Calu3 (cell line): Measurements from ENCODE around the gene MGAM2. TPM values are rescaled to one million over a fixed set of nuclear protein-coding genes. Genes with fewer than 3 reads are reported as not detected.

Source experiments
- BruUV-seq: library from RNA; stranded (reverse); fragments of 400-500 nt; replicated peaks from 2 replicates; lab custom pipeline; 2021; lab: Mats Ljungman, UMichigan
- CTCF ChIA-PET: fragments of 300-600 bp; sonication (Branson Sonifier 250); formaldehyde crosslinking; loops from one replicate; lab custom pipeline; 2022; ENCODE audit warnings: antibody characterized with exemption; lab: Charles Lee
- DNase-seq: peaks from one replicate; pipeline ENCODE4 v3.0.0; 2022
- H3K27ac Mint-ChIP-seq: one replicate; pipeline ENCODE4 v1.8.0; 2022; ENCODE audit warnings: mixed read lengths; ENCODE audit not compliant: unreplicated experiment
- H3K27me3 Mint-ChIP-seq: one replicate; pipeline ENCODE4 v1.8.0; 2022; ENCODE audit warnings: mixed read lengths; ENCODE audit not compliant: unreplicated experiment
- H3K36me3 Mint-ChIP-seq: one replicate; pipeline ENCODE4 v1.8.0; 2022; ENCODE audit warnings: mild to moderate bottlenecking, moderate library complexity, mixed read lengths; ENCODE audit not compliant: insufficient read depth, unreplicated experiment
- H3K4me1 Mint-ChIP-seq: one replicate; pipeline ENCODE4 v1.8.0; 2022; ENCODE audit warnings: mild to moderate bottlenecking, low read depth, mixed read lengths; ENCODE audit not compliant: unreplicated experiment
- H3K4me3 Mint-ChIP-seq: one replicate; pipeline ENCODE4 v1.8.0; 2022; ENCODE audit warnings: mild to moderate bottlenecking, low read depth, moderate library complexity, mixed read lengths; ENCODE audit not compliant: unreplicated experiment
- H3K9me3 Mint-ChIP-seq: one replicate; pipeline ENCODE4 v1.8.0; 2022; ENCODE audit warnings: low read depth, mixed read lengths; ENCODE audit not compliant: unreplicated experiment
- intact Hi-C: fragments of 100-400 bp; cut with micrococcal nuclease; formaldehyde crosslinking; loops from one replicate; pipeline ENCODE4 v1.10.0; 2022; ENCODE audit not compliant: unreplicated experiment
- total RNA-seq: library from RNA; stranded (reverse); gene quantifications from 2 replicates; pipeline ENCODE4 v1.2.3, GENCODE V29; 2022
- TF ChIP-seq, protein P1 (sequence below): fragments of 200-600 bp; IDR thresholded peaks from one replicate; pipeline ENCODE4 v1.8.0; 2022; ENCODE audit warnings: antibody characterized with exemption; ENCODE audit not compliant: unreplicated experiment

MGAM2 gene
- total RNA-seq, 1 experiment from 2014 or later = 124 TPM

- DNase-seq = peak; percentile 7
- Mint-ChIP-seq H3K36me3 (peaks cover 39% of the 10 kb centered on the region), H3K27me3 (no peaks in the 10 kb centered on the region), H3K4me1 (peaks cover 33% of the 10 kb centered on the region), H3K27ac (peak overlapping the region; percentile 75), H3K4me3 (peak overlapping the region; percentile 25), H3K9me3 (peaks cover 6% of the 10 kb centered on the region)
- intact Hi-C loops = no loop called here
- TF ChIP-seq, protein P1, sequence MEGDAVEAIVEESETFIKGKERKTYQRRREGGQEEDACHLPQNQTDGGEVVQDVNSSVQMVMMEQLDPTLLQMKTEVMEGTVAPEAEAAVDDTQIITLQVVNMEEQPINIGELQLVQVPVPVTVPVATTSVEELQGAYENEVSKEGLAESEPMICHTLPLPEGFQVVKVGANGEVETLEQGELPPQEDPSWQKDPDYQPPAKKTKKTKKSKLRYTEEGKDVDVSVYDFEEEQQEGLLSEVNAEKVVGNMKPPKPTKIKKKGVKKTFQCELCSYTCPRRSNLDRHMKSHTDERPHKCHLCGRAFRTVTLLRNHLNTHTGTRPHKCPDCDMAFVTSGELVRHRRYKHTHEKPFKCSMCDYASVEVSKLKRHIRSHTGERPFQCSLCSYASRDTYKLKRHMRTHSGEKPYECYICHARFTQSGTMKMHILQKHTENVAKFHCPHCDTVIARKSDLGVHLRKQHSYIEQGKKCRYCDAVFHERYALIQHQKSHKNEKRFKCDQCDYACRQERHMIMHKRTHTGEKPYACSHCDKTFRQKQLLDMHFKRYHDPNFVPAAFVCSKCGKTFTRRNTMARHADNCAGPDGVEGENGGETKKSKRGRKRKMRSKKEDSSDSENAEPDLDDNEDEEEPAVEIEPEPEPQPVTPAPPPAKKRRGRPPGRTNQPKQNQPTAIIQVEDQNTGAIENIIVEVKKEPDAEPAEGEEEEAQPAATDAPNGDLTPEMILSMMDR = no peak
- CTCF ChIA-PET = interaction anchor here (0.7 kb wide), 1 partner anchor 21 kb away, joined by 3 read pairs; no protein-coding TSS in a partner anchor
- no TSS peak for BruUV-seq
These were observed 18.7 kb downstream of the MGAM2 start for GRCh38 chr7:142130267-142130666.

- TF ChIP-seq, protein P1 = no peak
- CTCF ChIA-PET = interaction anchor here (0.5 to 0.6 kb wide), 2 partner anchors 45 to 1218 kb away, joined by 3 to 4 read pairs; no protein-coding TSS in a partner anchor
- peaks cover 35% of the 10 kb centered on the region for H3K36me3 Mint-ChIP-seq
These were observed 20.1 kb downstream of the MGAM2 start for GRCh38 chr7:142131439-142132185.

GRCh38 chr7:142133731-142134148 is 22.2 kb downstream of the MGAM2 start:
- H3K4me1 Mint-ChIP-seq = peaks cover 39% of the 10 kb centered on the region
- BruUV-seq = no TSS peak

More at GRCh38 chr7:142131439-142132185, 20.1 kb downstream of the MGAM2 start:
- no peak for DNase-seq
- peaks cover 6% of the 10 kb centered on the region for H3K9me3 Mint-ChIP-seq
- peaks cover 33% of the 10 kb centered on the region for H3K4me1 Mint-ChIP-seq
- no peak overlapping the region for H3K4me3 Mint-ChIP-seq
- BruUV-seq = no TSS peak
- peak overlapping the region; percentile 52 for H3K27ac Mint-ChIP-seq
- no peaks in the 10 kb centered on the region for H3K27me3 Mint-ChIP-seq
- intact Hi-C loops = no loop called here

DNA sequence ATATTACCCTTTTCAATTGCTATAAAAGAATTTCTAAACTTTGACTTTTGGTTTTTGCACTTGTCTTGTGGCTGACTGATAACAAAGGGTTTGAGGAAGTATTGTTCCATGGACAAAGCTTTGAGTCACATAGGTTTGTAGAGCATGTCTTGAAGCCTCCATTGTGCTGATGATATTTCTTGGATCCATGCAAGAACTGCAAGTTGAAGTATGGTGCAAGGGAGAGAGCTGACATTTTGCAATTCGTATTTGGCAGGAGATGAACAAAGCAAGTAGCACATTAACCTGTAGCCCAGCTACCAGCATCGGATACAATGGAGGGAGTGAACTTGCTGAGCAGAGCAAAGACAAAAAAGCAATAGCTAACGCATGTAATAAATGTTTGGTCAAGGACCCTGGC is 23.4 kb downstream of the MGAM2 start:
- CTCF ChIA-PET = interaction anchor here (1.0 to 1.2 kb wide), 2 partner anchors 159 to 160 kb away, joined by 3 to 6 read pairs; no protein-coding TSS in a partner anchor
- H3K27me3 Mint-ChIP-seq = no peaks in the 10 kb centered on the region
- peak overlapping the region; percentile 26 for H3K4me3 Mint-ChIP-seq
- H3K36me3 Mint-ChIP-seq = peaks cover 45% of the 10 kb centered on the region
- peak; percentile 41 for DNase-seq
- intact Hi-C loops = loop anchor here (2.0 kb wide), 1 partner anchor 30 kb away; no protein-coding TSS in a partner anchor
- peaks cover 49% of the 10 kb centered on the region for H3K4me1 Mint-ChIP-seq
- no peaks in the 10 kb centered on the region for H3K9me3 Mint-ChIP-seq
- peak overlapping the region; percentile 21 for H3K27ac Mint-ChIP-seq
- BruUV-seq = no TSS peak
- TF ChIP-seq, protein P1 = no peak

More at GRCh38 chr7:142133731-142134148, 22.2 kb downstream of the MGAM2 start:
- CTCF ChIA-PET = no interaction called here
- no peaks in the 10 kb centered on the region for H3K9me3 Mint-ChIP-seq
- peaks cover 34% of the 10 kb centered on the region for H3K36me3 Mint-ChIP-seq
- TF ChIP-seq, protein P1 = no peak
- no peak overlapping the region for H3K4me3 Mint-ChIP-seq
- no peaks in the 10 kb centered on the region for H3K27me3 Mint-ChIP-seq
- peak overlapping the region; percentile 63 for H3K27ac Mint-ChIP-seq
- no peak for DNase-seq
- intact Hi-C loops = loop anchor here (2.0 kb wide), 1 partner anchor 29 kb away; no protein-coding TSS in a partner anchor
